HCT116 (cell line): ENCODE results near the gene PRDM8. TPM values are rescaled to one million over a fixed set of nuclear protein-coding genes. Genes with fewer than 3 reads are reported as not detected.

ENCODE experiments used
- ATAC-seq: fragments of 200-7000 bp; cut with Tn5 transposase; 2 replicates; pipeline ENCODE4 v1.9.1; 2020; ENCODE audit warnings: mild to moderate bottlenecking, moderate library complexity
- BruUV-seq: library from RNA; stranded (reverse); fragments of 400-500 nt; replicated peaks from 2 replicates; lab custom pipeline; 2021; lab: Mats Ljungman, UMichigan
- CTCF ChIA-PET: fragments of 300-600 bp; sonication (Branson Sonifier 250); formaldehyde crosslinking; loops from one replicate; lab custom pipeline; 2021; ENCODE audit warnings: antibody characterized with exemption; lab: Charles Lee
- POLR2A ChIA-PET: fragments of 300-600, 350-600 bp; sonication (Branson Sonifier 250); formaldehyde crosslinking; loops from one replicate; lab custom pipeline; 2021; ENCODE audit warnings: antibody characterized with exemption; lab: Charles Lee
- RAD21 ChIA-PET, 2 experiments: fragments of 300-600 bp; sonication (Branson Sonifier 250); formaldehyde crosslinking; loops; one replicate each; lab custom pipeline; 2023; ENCODE audit warnings: low total read pairs in 2 of 2; ENCODE audit not compliant: uncharacterized antibody in 2 of 2, unreplicated experiment in 2 of 2, low non-redundant PET in 1 of 2; lab: Charles Lee
- DNase-seq: peaks from one replicate; pipeline ENCODE4 v3.0.0-alpha.2; 2010; ENCODE audit warnings: low read depth, low spot score
- H2AFZ ChIP-seq: fragments of 200-600 bp; shearing (Covaris generic), sonication (generic); 2 replicates; pipeline ENCODE4 v1.6.1; 2017; ENCODE audit warnings: low read depth, mixed run types, mixed read lengths, antibody characterized with exemption, low read length; ENCODE audit not compliant: poor library complexity, severe bottlenecking
- H3K27ac ChIP-seq: 2 replicates; pipeline ENCODE4 v1.5.1; 2012; ENCODE audit warnings: low read depth, low read length
- H3K27me3 ChIP-seq: fragments of 200-600 bp; sonication (generic); 2 replicates; pipeline ENCODE4 v1.6.1; 2016; ENCODE audit warnings: mixed run types, low read length, mixed read lengths; ENCODE audit not compliant: insufficient read depth
- H3K36me3 ChIP-seq, 2 experiments: fragments of 200-500 bp in 1 of 2; fragments of 200-600 bp in 1 of 2; sonication (Bioruptor generic) in 1 of 2; sonication (generic) in 1 of 2; 2 replicates each; pipeline versions ENCODE4 v1.5.1 to v1.6.1; 2014 to 2016; ENCODE audit warnings: low read length in 2 of 2, inconsistent platforms in 1 of 2, mixed read lengths in 1 of 2, mixed run types in 1 of 2; ENCODE audit not compliant: insufficient read depth in 2 of 2, control insufficient read depth in 1 of 2
- H3K4me1 ChIP-seq, 2 experiments: fragments of 200-600 bp in 1 of 2; sonication (generic) in 1 of 2; 2 replicates each; pipeline versions ENCODE4 v1.5.1 to v1.6.1; 2012 to 2017; ENCODE audit warnings: low read length in 2 of 2, inconsistent platforms in 1 of 2, mild to moderate bottlenecking in 1 of 2, mixed read lengths in 1 of 2, mixed run types in 1 of 2, moderate library complexity in 1 of 2; ENCODE audit not compliant: insufficient read depth in 2 of 2, control insufficient read depth in 1 of 2
- H3K4me2 ChIP-seq: fragments of 200-600 bp; sonication (generic); 2 replicates; pipeline ENCODE4 v1.6.1; 2017; ENCODE audit warnings: mixed run types, low read length, mixed read lengths
- H3K4me3 ChIP-seq, 2 experiments: fragments of 200-600 bp in 1 of 2; sonication (generic) in 1 of 2; replicated peaks in 1 of 2; 2 replicates each; pipeline ENCODE4 v1.5.1; 2011 to 2016; ENCODE audit warnings: low read length in 2 of 2, control low read depth in 1 of 2, low read depth in 1 of 2, mild to moderate bottlenecking in 1 of 2, mixed read lengths in 1 of 2, mixed run types in 1 of 2
- H3K79me2 ChIP-seq: fragments of 200-600 bp; sonication (generic); 2 replicates; pipeline ENCODE4 v1.6.1; 2017; ENCODE audit warnings: mild to moderate bottlenecking, mixed run types, low read length, moderate library complexity, mixed read lengths; ENCODE audit not compliant: insufficient read depth
- H3K9ac ChIP-seq: fragments of 200-600 bp; sonication (generic); 2 replicates; pipeline ENCODE4 v1.6.1; 2016; ENCODE audit warnings: low read length, mixed read lengths
- H3K9me2 ChIP-seq: fragments of 200-600 bp; sonication (generic), shearing (Covaris generic); 2 replicates; pipeline ENCODE4 v1.6.1; 2017; ENCODE audit warnings: mixed run types, mild to moderate bottlenecking, moderate library complexity; ENCODE audit not compliant: insufficient read depth
- H3K9me3 ChIP-seq, 2 experiments: fragments of 200-500 bp in 1 of 2; fragments of 200-600 bp in 1 of 2; sonication (Bioruptor generic) in 1 of 2; sonication (generic) in 1 of 2; 2 replicates each; pipeline ENCODE4 v1.6.1; 2014 to 2017; ENCODE audit warnings: low read length in 2 of 2, mixed read lengths in 2 of 2, inconsistent platforms in 1 of 2, low read depth in 1 of 2, mild to moderate bottlenecking in 1 of 2, mixed run types in 1 of 2, moderate library complexity in 1 of 2; ENCODE audit not compliant: control insufficient read depth in 1 of 2, insufficient read depth in 1 of 2
- H4K20me1 ChIP-seq: fragments of 200-600 bp; sonication (generic), shearing (Covaris generic); 2 replicates; pipeline ENCODE4 v1.6.1; 2017; ENCODE audit warnings: mixed run types, mild to moderate bottlenecking, moderate library complexity; ENCODE audit not compliant: insufficient read depth
- CBX3 ChIP-seq: IDR thresholded peaks from 2 replicates; pipeline ENCODE4 v1.6.1; 2012; ENCODE audit warnings: low read depth
- CEBPB ChIP-seq: IDR thresholded peaks from 2 replicates; pipeline ENCODE4 v1.6.1; 2012; ENCODE audit warnings: low read depth
- CTCF ChIP-seq, 3 experiments: fragments of 200-600 bp in 1 of 3; sonication (generic) in 1 of 3; IDR thresholded peaks in 2 of 3; conservative IDR thresholded peaks in 1 of 3; 2 replicates each; pipeline ENCODE4 v1.5.1; 2012 to 2017; ENCODE audit warnings: low read depth in 2 of 3, low read length in 2 of 3, antibody characterized with exemption in 1 of 3, borderline replicate concordance in 1 of 3, control low read depth in 1 of 3, mild to moderate bottlenecking in 1 of 3, mixed read lengths in 1 of 3, mixed run types in 1 of 3, moderate library complexity in 1 of 3; ENCODE audit not compliant: insufficient read depth in 1 of 3
- EGR1 ChIP-seq: IDR thresholded peaks from 2 replicates; pipeline ENCODE4 v1.6.1; 2012; ENCODE audit warnings: low read depth
- EZH2 ChIP-seq: fragments of 200-600 bp; sonication (generic); IDR thresholded peaks from 2 replicates; pipeline ENCODE4 v1.6.1; 2017; ENCODE audit warnings: antibody characterized with exemption, mixed run types
- JUND ChIP-seq: IDR thresholded peaks from 2 replicates; pipeline ENCODE4 v1.6.1; 2012
- RAD21 ChIP-seq: IDR thresholded peaks from 2 replicates; pipeline ENCODE4 v1.6.1; 2012; ENCODE audit warnings: low read depth, mild to moderate bottlenecking
- SRF ChIP-seq: IDR thresholded peaks from 2 replicates; pipeline ENCODE4 v1.6.1; 2012; ENCODE audit warnings: low read depth
- TCF7L2 ChIP-seq: IDR thresholded peaks from 2 replicates; pipeline ENCODE4 v1.7.0; 2011; ENCODE audit warnings: borderline replicate concordance, inconsistent platforms; ENCODE audit not compliant: insufficient read depth, insufficient read length; ENCODE audit errors: extremely low read depth
- YY1 ChIP-seq: IDR thresholded peaks from 2 replicates; pipeline ENCODE4 v1.6.1; 2011; ENCODE audit warnings: low read length, low read depth, moderate library complexity, mild to moderate bottlenecking; ENCODE audit not compliant: insufficient replicate concordance; ENCODE audit errors: extremely low read depth
- ZBTB33 ChIP-seq: IDR thresholded peaks from 2 replicates; pipeline ENCODE4 v1.6.1; 2011; ENCODE audit warnings: mild to moderate bottlenecking, low read length, moderate library complexity; ENCODE audit not compliant: insufficient replicate concordance; ENCODE audit errors: extremely low read depth
- intact Hi-C: fragments of 100-400 bp; cut with micrococcal nuclease; formaldehyde crosslinking; loops from 2 replicates; pipeline ENCODE4 v1.10.0; 2022
- total RNA-seq: library from RNA; stranded (reverse); gene quantifications from one replicate; pipeline ENCODE4 v1.2.1, GENCODE V29; 2021; ENCODE audit not compliant: unreplicated experiment

Gene PRDM8
- total RNA-seq, 1 experiment from 2014 or later, result 1.4 TPM

- intact Hi-C loops, result loop anchor here (10.0 kb wide), 1 partner anchor 834 kb away; no protein-coding TSS in a partner anchor
- H3K27ac ChIP-seq, result no peak overlapping the region
- DNase-seq, result no peak
- H3K27me3 ChIP-seq, result peaks cover 48% of the 10 kb centered on the region
- H3K4me1 ChIP-seq, result no peaks in the 10 kb centered on the region
- H3K79me2 ChIP-seq, result no peaks in the 10 kb centered on the region
- CTCF ChIA-PET, result interaction anchor here (0.8 to 2.3 kb wide), 13 partner anchors 8 to 1269 kb away, joined by 3 to 12 read pairs (median 4); no protein-coding TSS in a partner anchor
- no peak overlapping the region for H3K4me2 ChIP-seq
- RAD21 ChIA-PET, result interaction anchor here in 1 of 2 experiments (1.2 kb wide), 1 partner anchor 116 kb away, joined by 4 read pairs; no protein-coding TSS in a partner anchor
- POLR2A ChIA-PET, result no interaction called here
- H3K9me2 ChIP-seq, result no peaks in the 10 kb centered on the region
- BruUV-seq, result no TSS peak
- no peak for ATAC-seq
- no peaks in the 10 kb centered on the region for H3K9me3 ChIP-seq
- TF ChIP-seq RAD21 (no peak), TCF7L2 (no peak), EZH2 (no peak), CTCF (IDR thresholded peaks at IDR 0.05 in 2 of 3, conservative IDR thresholded peaks at IDR 0.05 in 1 of 3; ENCODE audit: borderline replicate concordance in 1 of 3, insufficient read depth in 1 of 3, low read depth in 2 of 3, low read length in 2 of 3) (no peak), SRF (no peak), YY1 (no peak), CBX3 (no peak), ZBTB33 (no peak), JUND (no peak), CEBPB (no peak), EGR1 (no peak)
- no peak overlapping the region for H2AFZ ChIP-seq
- no peaks in the 10 kb centered on the region for H4K20me1 ChIP-seq
- H3K9ac ChIP-seq, result no peak overlapping the region
- H3K4me3 ChIP-seq, result no peak overlapping the region
- H3K36me3 ChIP-seq, result no peaks in the 10 kb centered on the region
Measured at GRCh38 chr4:80220711-80221110, 23.4 kb downstream of the PRDM8 start.
